NCI-H2196 (cell line): ENCODE data around the gene MPV17L2.
"Not testable (repeated sequence)": the region's sequence is repeated elsewhere in the genome, so short reads cannot be mapped to it uniquely, and the experiment has no call there.

Source experiments
- DNase-seq: peaks from one replicate; lab custom pipeline; 2025; ENCODE audit not compliant: unreplicated experiment; lab: John Stamatoyannopoulos, UW

MPV17L2 gene

GRCh38 chr19:18190278-18190677 is 2.7 kb upstream of the MPV17L2 start:
- DNase-seq, result no peak

DNA sequence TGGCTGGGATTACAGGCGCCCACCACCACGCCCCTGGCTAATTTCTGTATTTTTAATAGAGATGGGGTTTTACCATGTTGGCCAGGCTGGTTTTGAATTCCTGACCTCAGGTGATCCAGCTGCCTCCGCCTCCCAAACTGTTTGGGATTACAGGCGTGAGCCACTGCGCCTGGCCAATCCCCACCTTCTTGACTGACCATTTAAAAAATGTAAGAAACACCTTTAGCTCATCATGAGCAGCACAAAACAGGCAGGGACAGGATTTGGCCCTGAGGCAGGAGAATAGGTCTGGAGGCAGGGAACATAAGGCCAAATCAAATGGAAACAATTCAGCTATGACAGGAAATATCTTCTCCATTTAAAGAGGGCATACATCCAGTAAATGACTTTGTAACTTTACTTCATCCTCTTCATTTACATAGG is 1.4 kb upstream of the MPV17L2 start:
- DNase-seq, result no peak

GRCh38 chr19:18193388-18194180 is 566 bp downstream of the MPV17L2 start:
- DNase-seq, result no peak

- no peak for DNase-seq
These were observed 1.1 kb downstream of the MPV17L2 start for GRCh38 chr19:18194181-18194530.

GRCh38 chr19:18194554-18195238 is 1.7 kb downstream of the MPV17L2 start:
- DNase-seq, result no peak

GRCh38 chr19:18196511-18196845 is 3.5 kb downstream of the MPV17L2 start:
- no peak for DNase-seq

- DNase-seq, result no peak
These were observed 4.3 kb downstream of the MPV17L2 start for GRCh38 chr19:18197306-18197705.

DNA sequence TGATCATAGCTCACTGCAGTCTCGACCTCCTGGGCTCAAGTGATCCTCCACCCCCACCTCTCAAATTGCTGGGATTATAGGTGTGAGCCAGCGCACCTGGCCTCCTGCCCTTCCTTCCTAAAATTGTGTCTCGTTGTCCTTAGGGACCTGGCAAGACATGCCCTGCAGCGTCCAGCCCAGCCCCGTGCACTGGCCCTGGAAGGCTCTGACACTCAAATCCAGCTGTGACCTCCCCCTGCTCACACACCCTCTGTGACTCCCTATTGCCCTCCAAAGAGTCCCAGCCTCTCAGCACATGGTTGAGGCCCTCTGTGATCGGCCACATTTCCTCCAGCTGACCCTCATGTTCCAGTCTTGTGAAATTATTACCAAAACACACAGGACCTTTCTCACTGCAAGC is 4.9 kb downstream of the MPV17L2 start:
- DNase-seq, result no peak

DNA sequence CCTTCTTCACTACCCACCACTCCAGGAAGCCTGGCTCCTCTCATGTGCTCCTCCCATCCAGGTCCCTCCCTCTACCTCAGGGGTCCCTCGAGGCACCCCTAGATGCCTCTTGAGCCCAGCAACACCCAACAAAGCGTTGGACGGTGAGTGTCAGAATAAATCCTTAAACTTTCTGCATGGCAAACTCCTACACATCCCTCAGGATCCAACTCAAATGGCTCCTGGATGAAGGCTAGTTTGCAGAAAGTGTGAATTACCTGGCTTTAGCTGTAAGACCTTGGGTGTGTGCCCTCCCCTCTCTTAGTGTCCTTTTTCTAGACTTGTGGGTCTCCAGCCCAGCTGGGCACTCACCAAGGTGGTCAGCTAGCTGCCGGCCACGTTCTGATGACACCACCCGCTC is 5.4 kb downstream of the MPV17L2 start:
- DNase-seq, result no peak

- DNase-seq, result no peak
These were observed 9.4 kb downstream of the MPV17L2 start for GRCh38 chr19:18202397-18202777.

- DNase-seq, result no peak
These were observed 9.9 kb downstream of the MPV17L2 start for GRCh38 chr19:18202778-18203407.

- DNase-seq, result peak; percentile 47
These were observed 10.4 kb downstream of the MPV17L2 start for GRCh38 chr19:18203408-18203862.

DNA sequence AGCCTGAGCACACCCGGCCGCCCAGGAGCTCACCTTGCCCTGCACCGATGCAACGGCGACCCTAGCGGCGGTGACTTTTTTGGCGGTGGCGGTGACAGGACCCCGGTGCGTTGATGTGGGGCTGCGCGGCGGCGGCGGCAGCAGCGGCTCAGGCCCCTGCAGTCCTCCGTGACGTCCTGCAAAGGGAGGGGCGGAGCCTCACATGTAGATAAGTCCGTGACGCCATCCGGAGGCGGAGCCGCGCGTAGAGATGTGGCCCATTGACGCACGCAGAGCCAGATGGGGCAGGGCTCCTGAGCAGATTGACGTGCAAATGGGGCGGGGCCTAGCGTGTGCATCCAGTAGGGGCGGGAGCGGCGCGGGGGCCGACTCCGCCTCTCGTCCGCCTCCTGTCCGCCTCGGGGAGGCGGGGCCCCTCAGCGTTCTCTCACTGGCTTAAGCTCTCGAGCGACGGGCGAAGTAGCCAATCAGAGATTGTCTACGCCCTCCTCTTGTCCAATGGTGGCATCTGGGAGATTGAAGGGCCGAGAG is 10.9 kb downstream of the MPV17L2 start, which contains the start of gene RAB3A:
TSS of gene RAB3A (minus strand) at position 180 of the 531 bp plus-strand sequence. CDS start 1,302 bp downstream, outside the sequence.
- peak; percentile 100 for DNase-seq

DNA sequence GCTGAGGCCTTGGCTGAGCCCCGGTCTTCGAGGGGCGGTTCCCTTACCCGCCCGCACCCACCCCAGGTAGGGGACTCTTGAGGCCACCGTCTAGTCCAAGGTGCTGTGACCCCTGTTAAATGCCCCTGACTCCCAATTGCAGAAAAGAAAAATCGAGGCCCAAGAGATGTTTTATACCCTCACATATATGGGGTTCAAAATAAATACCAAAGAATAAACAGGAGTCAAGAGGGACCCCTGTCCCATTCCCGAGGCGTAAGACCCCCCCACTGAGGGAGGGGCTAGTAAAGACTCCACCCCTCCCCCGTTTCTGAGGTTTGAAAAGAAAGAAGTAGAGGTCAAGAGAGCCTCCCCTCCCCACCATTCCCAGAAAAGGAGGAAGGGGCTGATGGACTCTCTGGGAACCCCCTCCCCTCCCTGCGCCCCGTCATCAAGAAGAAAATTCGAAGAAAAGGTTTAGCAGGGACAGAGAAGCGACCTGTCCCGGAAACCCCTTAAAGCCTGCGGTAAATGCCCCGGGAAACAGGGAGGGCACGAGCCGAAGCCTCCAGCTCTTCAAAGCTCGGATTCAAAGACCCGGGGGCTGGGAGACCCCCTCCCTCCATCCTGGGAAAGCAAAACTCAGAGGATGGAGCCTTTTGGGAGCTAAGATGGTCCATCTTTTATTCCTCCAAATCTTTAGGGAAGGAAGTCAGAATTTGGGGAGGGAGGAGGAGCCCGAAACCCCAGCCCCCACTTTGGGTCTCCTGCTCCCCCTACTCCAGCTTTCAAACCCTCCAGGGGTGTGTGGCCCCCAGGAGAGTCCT is 11.6 kb downstream of the MPV17L2 start:
- peak; percentile 88 for DNase-seq

GRCh38 chr19:18205200-18205892 is 12.3 kb downstream of the MPV17L2 start:
- peak; percentile 62 for DNase-seq

DNA sequence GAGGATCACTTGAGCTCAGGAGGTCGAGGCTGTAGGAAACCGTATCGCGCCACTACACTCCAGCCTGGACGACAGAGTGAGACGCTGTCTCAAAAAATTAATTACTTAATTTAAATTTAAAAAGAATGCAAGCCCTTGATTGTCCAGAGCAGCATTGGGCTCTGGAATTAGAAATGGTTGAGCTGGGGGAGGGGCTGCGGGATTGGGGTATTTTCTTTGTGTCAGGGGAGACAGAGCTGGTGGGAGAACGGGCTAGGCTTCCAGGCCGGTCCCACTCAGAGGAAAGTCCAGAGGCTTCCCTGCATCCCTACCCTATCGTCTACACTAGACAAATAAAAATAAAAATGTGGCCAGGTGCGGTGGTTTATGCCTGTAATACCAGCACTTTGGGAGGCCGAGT is 13.0 kb downstream of the MPV17L2 start:
- no peak for DNase-seq

- DNase-seq, result peak; percentile 19
These were observed 15.3 kb downstream of the MPV17L2 start for GRCh38 chr19:18208098-18208951.

DNA sequence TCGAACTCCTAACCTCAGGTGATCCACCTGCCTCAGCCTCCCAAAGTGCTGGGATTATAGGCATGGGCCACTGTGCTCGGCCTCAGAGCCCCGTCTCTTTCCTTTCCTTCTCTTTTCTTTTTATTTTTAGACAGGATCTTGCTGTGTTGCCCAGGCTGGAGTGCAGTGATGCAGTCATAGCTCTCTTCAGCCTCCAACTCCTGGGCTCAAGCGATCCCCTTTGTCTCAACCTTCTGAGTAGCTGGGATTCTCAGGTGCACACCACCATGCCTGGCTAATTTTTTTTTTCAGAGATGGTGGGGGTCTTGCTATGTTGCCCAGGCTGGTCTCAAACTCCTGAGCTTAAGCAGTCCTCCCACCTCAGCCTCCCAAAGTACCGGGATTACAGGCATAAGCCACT is 16.9 kb downstream of the MPV17L2 start:
- DNase-seq, result not testable (repeated sequence)

GRCh38 chr19:18211683-18212082 is 18.7 kb downstream of the MPV17L2 start:
- no peak for DNase-seq
